Astrocyte (in vitro differentiated cells and primary cell): ENCODE data around the gene CALCB.

Experiments used
- CTCF ChIP-seq: IDR thresholded peaks from 2 replicates; pipeline ENCODE4 v1.5.1; 2011; ENCODE audit warnings: low read depth, mild to moderate bottlenecking, inconsistent platforms, low read length, moderate library complexity; ENCODE audit not compliant: insufficient read depth
- EZH2 ChIP-seq: IDR thresholded peaks from 2 replicates; pipeline ENCODE4 v1.6.1; 2012; ENCODE audit warnings: mild to moderate bottlenecking, low read length, inconsistent platforms; ENCODE audit not compliant: insufficient read depth

- TF ChIP-seq EZH2: no peak
- TF ChIP-seq CTCF: no peak
These were observed 46.4 kb upstream of the CALCB start for GRCh38 chr11:15027011-15027410.
